H9 (cell line): ENCODE data around the gene CHPF2. TPM values are rescaled to one million over a fixed set of nuclear protein-coding genes. Genes with fewer than 3 reads are reported as not detected.

Source experiments
- DNase-seq: peaks from one replicate; pipeline ENCODE4 v3.0.0-alpha.2; 2017
- H2AFZ ChIP-seq: one replicate; pipeline ENCODE4 v1.6.1; 2013; ENCODE audit warnings: mild to moderate bottlenecking, low read length, control low read depth, moderate library complexity
- H2AK5ac ChIP-seq: 2 replicates; pipeline ENCODE4 v1.6.1; 2013; ENCODE audit warnings: low read length, control low read depth, mixed read lengths; ENCODE audit not compliant: insufficient read length
- H2BK120ac ChIP-seq: one replicate; pipeline ENCODE4 v1.6.1; 2013; ENCODE audit warnings: low read depth, mild to moderate bottlenecking, low read length, control low read depth, inconsistent platforms; ENCODE audit not compliant: poor library complexity, severe bottlenecking
- H2BK12ac ChIP-seq: 2 replicates; pipeline ENCODE4 v1.6.1; 2013; ENCODE audit warnings: low read length, control low read depth, mixed read lengths, low read depth; ENCODE audit not compliant: insufficient read length
- H2BK15ac ChIP-seq: 2 replicates; pipeline ENCODE4 v1.6.1; 2013; ENCODE audit warnings: low read depth, low read length, control low read depth
- H2BK20ac ChIP-seq: one replicate; pipeline ENCODE4 v1.6.1; 2013; ENCODE audit warnings: low read depth, mild to moderate bottlenecking, low read length, control low read depth, inconsistent platforms; ENCODE audit not compliant: poor library complexity, severe bottlenecking
- H2BK5ac ChIP-seq: 2 replicates; pipeline ENCODE4 v1.6.1; 2013; ENCODE audit warnings: low read length, control low read depth, mixed read lengths; ENCODE audit not compliant: insufficient read length
- H3K14ac ChIP-seq: 2 replicates; pipeline ENCODE4 v1.6.1; 2013; ENCODE audit warnings: low read length, control low read depth; ENCODE audit not compliant: insufficient read depth
- H3K18ac ChIP-seq: 2 replicates; pipeline ENCODE4 v1.6.1; 2013; ENCODE audit warnings: low read depth, mild to moderate bottlenecking, mixed read lengths, low read length, control low read depth; ENCODE audit not compliant: insufficient read length
- H3K23ac ChIP-seq: 2 replicates; pipeline ENCODE4 v1.6.1; 2013; ENCODE audit warnings: low read length, control low read depth, mixed read lengths, low read depth; ENCODE audit not compliant: insufficient read length
- H3K23me2 ChIP-seq: 2 replicates; pipeline ENCODE4 v1.6.1; 2013; ENCODE audit warnings: low read depth, mild to moderate bottlenecking, mixed read lengths, low read length, control low read depth; ENCODE audit not compliant: insufficient read length, poor library complexity, severe bottlenecking
- H3K27ac ChIP-seq: 2 replicates; pipeline ENCODE4 v1.5.1; 2013; ENCODE audit warnings: low read length, control low read depth, mixed read lengths, low read depth; ENCODE audit not compliant: insufficient read length
- H3K27me3 ChIP-seq: 2 replicates; pipeline ENCODE4 v1.6.1; 2013; ENCODE audit warnings: low read length, control low read depth, inconsistent platforms; ENCODE audit not compliant: insufficient read depth
- H3K4ac ChIP-seq: 2 replicates; pipeline ENCODE4 v1.6.1; 2013; ENCODE audit warnings: low read depth, mild to moderate bottlenecking, control low read depth, inconsistent platforms, low read length, moderate library complexity
- H3K4me1 ChIP-seq: 2 replicates; pipeline ENCODE4 v1.6.1; 2013; ENCODE audit warnings: low read length, control low read depth, inconsistent platforms; ENCODE audit not compliant: insufficient read depth
- H3K4me2 ChIP-seq: 2 replicates; pipeline ENCODE4 v1.6.1; 2013; ENCODE audit warnings: low read length, control low read depth, mixed read lengths; ENCODE audit not compliant: insufficient read length, insufficient read depth
- H3K56ac ChIP-seq: 2 replicates; pipeline ENCODE4 v1.6.1; 2013; ENCODE audit warnings: low read depth, mild to moderate bottlenecking, mixed read lengths, low read length, control low read depth; ENCODE audit not compliant: insufficient read length
- H3K79me1 ChIP-seq: 2 replicates; pipeline ENCODE4 v1.6.1; 2013; ENCODE audit warnings: low read depth, mild to moderate bottlenecking, moderate library complexity, low read length, control low read depth, inconsistent platforms; ENCODE audit not compliant: insufficient read depth, poor library complexity, severe bottlenecking
- H3K79me2 ChIP-seq: 2 replicates; pipeline ENCODE4 v1.6.1; 2013; ENCODE audit warnings: low read length, control low read depth, inconsistent platforms; ENCODE audit not compliant: insufficient read depth
- H3K9ac ChIP-seq: 2 replicates; pipeline ENCODE4 v1.6.1; 2013; ENCODE audit warnings: low read length, control low read depth, mixed read lengths; ENCODE audit not compliant: insufficient read length; ENCODE audit errors: extremely low read depth
- H3K9me3 ChIP-seq: one replicate; pipeline ENCODE4 v1.6.1; 2013; ENCODE audit warnings: low read depth, low read length, inconsistent platforms; ENCODE audit not compliant: control insufficient read depth
- H3T11ph ChIP-seq: one replicate; pipeline ENCODE4 v1.6.1; 2013; ENCODE audit warnings: mild to moderate bottlenecking, low read length, control low read depth, inconsistent platforms
- H4K20me1 ChIP-seq: one replicate; pipeline ENCODE4 v1.6.1; 2013; ENCODE audit not compliant: control insufficient read depth, insufficient read length, insufficient read depth
- H4K5ac ChIP-seq: 2 replicates; pipeline ENCODE4 v1.6.1; 2013; ENCODE audit warnings: low read depth, mild to moderate bottlenecking, mixed read lengths, low read length, control low read depth; ENCODE audit not compliant: insufficient read length
- H4K8ac ChIP-seq: replicated peaks from 2 replicates; pipeline ENCODE4 v1.6.1; 2013; ENCODE audit warnings: low read length, control low read depth, mixed read lengths, low read depth; ENCODE audit not compliant: insufficient read length
- H4K91ac ChIP-seq: 2 replicates; pipeline ENCODE4 v1.6.1; 2013; ENCODE audit warnings: low read depth, mild to moderate bottlenecking, moderate library complexity, mixed read lengths, low read length, control low read depth; ENCODE audit not compliant: insufficient read length
- H3K27ac Mint-ChIP-seq, 3 experiments: 2 replicates in 2 of 3; 3 replicates in 1 of 3; pipeline ENCODE4 v1.8.0; 2020 to 2021; ENCODE audit warnings: mixed read lengths in 3 of 3, mild to moderate bottlenecking in 1 of 3, moderate library complexity in 1 of 3
- H3K27me3 Mint-ChIP-seq: 2 replicates; pipeline ENCODE4 v1.8.0; 2021; ENCODE audit warnings: low read depth, mild to moderate bottlenecking, moderate library complexity, mixed read lengths
- H3K36me3 Mint-ChIP-seq, 3 experiments: 2 replicates in 2 of 3; 3 replicates in 1 of 3; pipeline ENCODE4 v1.8.0; 2020 to 2021; ENCODE audit warnings: low read depth in 3 of 3, mixed read lengths in 3 of 3; ENCODE audit not compliant: insufficient read depth in 1 of 3
- H3K4me1 Mint-ChIP-seq, 2 experiments: 2 replicates each; pipeline ENCODE4 v1.8.0; 2020; ENCODE audit warnings: mixed read lengths in 2 of 2
- H3K4me3 Mint-ChIP-seq, 2 experiments: 2 replicates in 1 of 2; 3 replicates in 1 of 2; pipeline ENCODE4 v1.8.0; 2020 to 2021; ENCODE audit warnings: mild to moderate bottlenecking in 2 of 2, mixed read lengths in 2 of 2, moderate library complexity in 1 of 2
- H3K9me3 Mint-ChIP-seq, 2 experiments: 2 replicates in 1 of 2; 3 replicates in 1 of 2; pipeline ENCODE4 v1.8.0; 2020; ENCODE audit warnings: mild to moderate bottlenecking in 2 of 2, mixed read lengths in 2 of 2, moderate library complexity in 1 of 2
- WGBS: extraction: QIAGEN DNeasy Blood & Tissue Kit; methylation state at CpG from one replicate; pipeline ENCODE4 v1.1.7; 2013; ENCODE audit warnings: missing lambda C conversion rate, low lambda C conversion rate, mixed read lengths; ENCODE audit not compliant: insufficient read length; ENCODE audit errors: extremely low coverage; 5-methylcytosine and 5-hydroxymethylcytosine counted together
- total RNA-seq: library from RNA; stranded (reverse); gene quantifications from 2 replicates; pipeline ENCODE4 v1.2.1, GENCODE V29; 2021
- TF ChIP-seq, protein P1 (sequence below): fragments of 200-600 bp; sonication (generic); conservative IDR thresholded peaks from 3 replicates; pipeline ENCODE4 v1.8.0; 2021; ENCODE audit warnings: antibody characterized with exemption, mild to moderate bottlenecking

Gene CHPF2
- total RNA-seq, 1 experiment from 2014 or later: 25.7 TPM

DNA sequence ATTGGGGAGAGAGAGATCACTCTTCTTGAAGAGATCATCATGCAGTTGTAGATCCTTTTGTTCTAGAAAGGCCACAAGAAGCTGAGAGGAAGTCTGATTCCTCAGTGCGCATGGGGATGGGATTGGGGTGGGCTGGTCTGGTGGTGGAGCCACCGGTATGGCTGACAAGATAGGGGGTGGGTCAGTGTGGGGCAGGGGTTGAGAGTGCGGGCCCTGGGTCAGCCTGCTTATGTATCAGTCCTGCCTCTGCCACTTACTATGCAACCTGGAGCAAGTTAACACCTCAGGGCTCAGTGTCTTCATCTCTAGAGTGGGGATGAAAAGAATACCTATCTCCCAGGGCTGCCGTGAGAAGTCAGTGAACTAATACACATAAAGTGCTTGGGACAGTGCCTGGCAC is 8.3 kb downstream of the CHPF2 start:
- Histone ChIP-seq H3K4me2 (no peak overlapping the region), H2AFZ (no peak overlapping the region), H3K23me2 (no peaks in the 10 kb centered on the region), H3K79me1 (no peaks in the 10 kb centered on the region), H3K18ac (no peak overlapping the region), H3K27ac (no peak overlapping the region), H3K4me1 (no peaks in the 10 kb centered on the region), H2BK20ac (no peak overlapping the region), H4K20me1 (no peaks in the 10 kb centered on the region), H2AK5ac (no peak overlapping the region), H4K8ac (no peak overlapping the region), H3K23ac (no peak overlapping the region), H2BK5ac (no peak overlapping the region), H3K79me2 (no peaks in the 10 kb centered on the region), H3K27me3 (no peaks in the 10 kb centered on the region), H4K5ac (no peak overlapping the region), H2BK15ac (no peak overlapping the region), H2BK120ac (no peak overlapping the region), H3K9ac (no peak overlapping the region), H3K4ac (no peak overlapping the region), H3T11ph (no peak overlapping the region), H3K14ac (no peak overlapping the region), H2BK12ac (no peak overlapping the region), H4K91ac (no peak overlapping the region), H3K9me3 (no peaks in the 10 kb centered on the region), H3K56ac (no peak overlapping the region)
- Mint-ChIP-seq H3K36me3 (peaks cover 2 to 20% (median 12%) of the 10 kb centered on the region in 3 experiments; a peak in 6 of 7 replicates), H3K9me3 (no peaks in the 10 kb centered on the region), H3K4me1 (peaks cover 21 to 24% of the 10 kb centered on the region in 2 experiments), H3K27me3 (peaks cover 20% of the 10 kb centered on the region), H3K27ac (peak overlapping the region in 1 of 3 experiments; percentile 42; a peak in 1 of 7 replicates), H3K4me3 (no peak overlapping the region)
- TF ChIP-seq, protein P1, sequence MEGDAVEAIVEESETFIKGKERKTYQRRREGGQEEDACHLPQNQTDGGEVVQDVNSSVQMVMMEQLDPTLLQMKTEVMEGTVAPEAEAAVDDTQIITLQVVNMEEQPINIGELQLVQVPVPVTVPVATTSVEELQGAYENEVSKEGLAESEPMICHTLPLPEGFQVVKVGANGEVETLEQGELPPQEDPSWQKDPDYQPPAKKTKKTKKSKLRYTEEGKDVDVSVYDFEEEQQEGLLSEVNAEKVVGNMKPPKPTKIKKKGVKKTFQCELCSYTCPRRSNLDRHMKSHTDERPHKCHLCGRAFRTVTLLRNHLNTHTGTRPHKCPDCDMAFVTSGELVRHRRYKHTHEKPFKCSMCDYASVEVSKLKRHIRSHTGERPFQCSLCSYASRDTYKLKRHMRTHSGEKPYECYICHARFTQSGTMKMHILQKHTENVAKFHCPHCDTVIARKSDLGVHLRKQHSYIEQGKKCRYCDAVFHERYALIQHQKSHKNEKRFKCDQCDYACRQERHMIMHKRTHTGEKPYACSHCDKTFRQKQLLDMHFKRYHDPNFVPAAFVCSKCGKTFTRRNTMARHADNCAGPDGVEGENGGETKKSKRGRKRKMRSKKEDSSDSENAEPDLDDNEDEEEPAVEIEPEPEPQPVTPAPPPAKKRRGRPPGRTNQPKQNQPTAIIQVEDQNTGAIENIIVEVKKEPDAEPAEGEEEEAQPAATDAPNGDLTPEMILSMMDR: no peak
- no CpG with 5 or more reads among the region's 4 CpGs for WGBS
- DNase-seq: no peak
